A549 (cell line): ENCODE results near the gene TMEM167B. TPM values are rescaled to one million over a fixed set of nuclear protein-coding genes. Genes with fewer than 3 reads are reported as not detected.

ENCODE experiments used
- ATAC-seq, 2 experiments: fragments of 200-7000 bp in 1 of 2; fragments of >200 bp in 1 of 2; cut with Nextera tagmentation in 1 of 2; cut with Tn5 transposase in 1 of 2; 3 replicates each; pipeline versions ENCODE4 v1.8.0 to v1.9.1; 2018 to 2020; ENCODE audit warnings: mild to moderate bottlenecking in 1 of 2, moderate library complexity in 1 of 2
- CTCF ChIA-PET: fragments of 300-600 bp; sonication (Branson Sonifier 250); formaldehyde crosslinking; extraction: SDS; loops from one replicate; lab custom pipeline; 2021; ENCODE audit warnings: antibody characterized with exemption, inconsistent platforms; lab: Yijun Ruan, JAX
- POLR2A ChIA-PET: fragments of 350-600 bp; formaldehyde crosslinking; extraction: SDS; loops from one replicate; lab custom pipeline; 2021; ENCODE audit warnings: antibody characterized with exemption, inconsistent platforms; lab: Yijun Ruan, JAX
- DNase-seq, 2 experiments: peaks; one replicate each; pipeline versions ENCODE4 v3.0.0 to v3.0.0-alpha.2; 2011 to 2016; ENCODE audit warnings: low read depth in 1 of 2, low spot score in 1 of 2
- FAIRE-seq: peaks from 2 replicates; lab custom pipeline; 2011; peaks lifted over from hg19 to GRCh38; lab: Jason Lieb, UNC
- H3K27ac ChIP-seq, 2 experiments: fragments of >200 bp; sonication (Bioruptor Twin); formaldehyde crosslinking; 3 replicates each; pipeline ENCODE4 v1.5.1; 2016 to 2017
- H3K4me1 ChIP-seq: fragments of >200 bp; sonication (Bioruptor Twin); formaldehyde crosslinking; 3 replicates; pipeline ENCODE4 v1.6.1; 2016
- H3K4me2 ChIP-seq: fragments of >200 bp; sonication (Bioruptor Twin); formaldehyde crosslinking; 3 replicates; pipeline ENCODE4 v1.6.1; 2016
- H3K4me3 ChIP-seq: fragments of >200 bp; sonication (Bioruptor Twin); formaldehyde crosslinking; 3 replicates; pipeline ENCODE4 v1.5.1; 2016
- H3K9me3 ChIP-seq: fragments of >200 bp; sonication (Bioruptor Twin); formaldehyde crosslinking; 3 replicates; pipeline ENCODE4 v1.6.1; 2016
- BHLHE40 ChIP-seq: IDR thresholded peaks from 2 replicates; pipeline ENCODE4 v1.6.1; 2012; ENCODE audit warnings: low read depth, low read length, inconsistent platforms
- CEBPB ChIP-seq, 2 experiments: fragments of >200 bp in 1 of 2; sonication (Bioruptor Twin) in 1 of 2; formaldehyde crosslinking in 1 of 2; IDR thresholded peaks; 2 replicates each; pipeline ENCODE4 v1.6.1; 2012 to 2016
- FOSL2 ChIP-seq, 2 experiments: fragments of 450-650 bp in 1 of 2; fragments of >200 bp in 1 of 2; sonication (Bioruptor Twin) in 1 of 2; formaldehyde crosslinking; IDR thresholded peaks; 2 replicates each; pipeline versions ENCODE4 v1.5.0 to v1.6.1; 2016 to 2020; ENCODE audit warnings: mild to moderate bottlenecking in 1 of 2, moderate library complexity in 1 of 2
- HEYL ChIP-seq: fragments of 250-450 bp; sonication (Bioruptor Pico); IDR thresholded peaks from 2 replicates; pipeline ENCODE4 v1.8.0; 2021; ENCODE audit warnings: mild to moderate bottlenecking, moderate library complexity
- HOXA7 ChIP-seq: fragments of 250-450 bp; sonication (Bioruptor Pico); IDR thresholded peaks from 2 replicates; pipeline ENCODE4 v1.5.0; 2020; ENCODE audit warnings: mild to moderate bottlenecking, moderate library complexity
- HOXB13 ChIP-seq: fragments of 250-450 bp; sonication (Bioruptor Pico); IDR thresholded peaks from 2 replicates; pipeline ENCODE4 v1.5.0; 2020; ENCODE audit warnings: low read depth, mild to moderate bottlenecking, moderate library complexity
- JUN ChIP-seq, 2 experiments: fragments of >200 bp; sonication (Bioruptor Twin); formaldehyde crosslinking; IDR thresholded peaks; 2 replicates in 1 of 2; 3 replicates in 1 of 2; pipeline ENCODE4 v1.6.1; 2016 to 2017
- KDM5A ChIP-seq: fragments of 200-600 bp; sonication (generic); IDR thresholded peaks from 2 replicates; pipeline ENCODE4 v1.6.1; 2016; ENCODE audit warnings: antibody characterized with exemption, mild to moderate bottlenecking
- MAZ ChIP-seq: fragments of 150-350 bp; IDR thresholded peaks from 2 replicates; pipeline ENCODE4 v1.6.1; 2014; ENCODE audit warnings: antibody characterized with exemption, low read depth, low read length, borderline replicate concordance
- MYC ChIP-seq: IDR thresholded peaks from 2 replicates; pipeline ENCODE4 v1.6.1; 2012; ENCODE audit warnings: mild to moderate bottlenecking, inconsistent platforms, low read length, improper control_type of control experiment, borderline replicate concordance
- PHF8 ChIP-seq: fragments of 200-600 bp; sonication (generic); IDR thresholded peaks from 2 replicates; pipeline ENCODE4 v1.6.1; 2016; ENCODE audit warnings: low read depth, mild to moderate bottlenecking, antibody characterized with exemption, moderate library complexity, borderline replicate concordance
- POLR2A ChIP-seq: IDR thresholded peaks from 2 replicates; pipeline ENCODE4 v1.6.1; 2012; ENCODE audit warnings: mild to moderate bottlenecking, low read length
- POLR2AphosphoS2 ChIP-seq: conservative IDR thresholded peaks from 2 replicates; pipeline ENCODE4 v1.6.1; 2012; ENCODE audit warnings: low read length, improper control_type of control experiment, inconsistent platforms
- RAD21 ChIP-seq, 2 experiments: fragments of >200 bp in 1 of 2; sonication (Bioruptor Twin) in 1 of 2; formaldehyde crosslinking in 1 of 2; IDR thresholded peaks in 1 of 2; conservative IDR thresholded peaks in 1 of 2; 2 replicates in 1 of 2; 3 replicates in 1 of 2; pipeline ENCODE4 v1.6.1; 2012 to 2018; ENCODE audit warnings: inconsistent platforms in 1 of 2
- RARB ChIP-seq: fragments of 250-450 bp; sonication (Bioruptor Pico); IDR thresholded peaks from 2 replicates; pipeline ENCODE4 v1.8.0; 2021; ENCODE audit warnings: mild to moderate bottlenecking, moderate library complexity
- RNF2 ChIP-seq: fragments of 200-600 bp; sonication (generic); IDR thresholded peaks from 2 replicates; pipeline ENCODE4 v1.6.1; 2016; ENCODE audit warnings: low read depth, mild to moderate bottlenecking, antibody characterized with exemption, moderate library complexity, borderline replicate concordance
- SMC3 ChIP-seq: fragments of >200 bp; sonication (Bioruptor Twin); formaldehyde crosslinking; IDR thresholded peaks from 3 replicates; pipeline ENCODE4 v1.6.1; 2018; ENCODE audit warnings: inconsistent platforms
- TFCP2L1 ChIP-seq: fragments of 250-450 bp; sonication (Bioruptor Pico); IDR thresholded peaks from 2 replicates; pipeline ENCODE4 v1.5.0; 2021; ENCODE audit warnings: mild to moderate bottlenecking
- ZFP36 ChIP-seq: fragments of 450-650 bp; IDR thresholded peaks from 2 replicates; pipeline ENCODE4 v1.6.1; 2014; ENCODE audit warnings: borderline replicate concordance; ENCODE audit not compliant: partially characterized antibody
- ZNF302 ChIP-seq: fragments of 250-450 bp; sonication (Bioruptor Pico); IDR thresholded peaks from 2 replicates; pipeline ENCODE4 v1.9.0; 2021; ENCODE audit warnings: inconsistent platforms, mild to moderate bottlenecking, moderate library complexity
- WGBS: methylation state at CpG from one replicate; pipeline ENCODE4 v1.1.6; 2017; ENCODE audit errors: missing lambda C conversion rate; 5-methylcytosine and 5-hydroxymethylcytosine counted together
- polyA plus RNA-seq, 4 experiments: library from polyadenylated mRNA; depleted of rRNA in 3 of 4; stranded (reverse); fragments of >200 nt; fragmentation: RNase III in 1 of 4; extraction: RNeasy Plus Mini Kit Qiagen cat#74134 plus additional on column Dnase treatment in 1 of 4; gene quantifications; 2 replicates in 3 of 4; 3 replicates in 1 of 4; pipeline ENCODE4 v1.2.3, GENCODE V29; 2011 to 2017
- TF ChIP-seq, protein P1 (sequence below): fragments of 250-450 bp; sonication (Bioruptor Pico); IDR thresholded peaks from 2 replicates; pipeline ENCODE4 v1.5.0; 2020; ENCODE audit warnings: low read depth, mild to moderate bottlenecking, moderate library complexity
- TF ChIP-seq, protein P2 (sequence below): fragments of 250-450 bp; sonication (Bioruptor Pico); IDR thresholded peaks from 2 replicates; pipeline ENCODE4 v1.5.0; 2021; ENCODE audit warnings: mild to moderate bottlenecking, moderate library complexity, borderline replicate concordance
- TF ChIP-seq, protein P3 (sequence below): IDR thresholded peaks from 2 replicates; pipeline ENCODE4 v1.6.1; 2012
- TF ChIP-seq, protein P4 (sequence below): fragments of >200 bp; sonication (Bioruptor Twin); formaldehyde crosslinking; IDR thresholded peaks from 3 replicates; pipeline ENCODE4 v1.5.1; 2016
- TF ChIP-seq, protein P5 (sequence below): IDR thresholded peaks from 2 replicates; pipeline ENCODE4 v1.6.1; 2012; ENCODE audit warnings: low read depth, borderline replicate concordance
- TF ChIP-seq, protein P6 (sequence below): IDR thresholded peaks from 2 replicates; pipeline ENCODE4 v1.6.1; 2012

TMEM167B gene
- polyA plus RNA-seq, 2 of the 4 experiments (the other 2 are of a cell fraction): 9.7 to 10.9 TPM

DNA sequence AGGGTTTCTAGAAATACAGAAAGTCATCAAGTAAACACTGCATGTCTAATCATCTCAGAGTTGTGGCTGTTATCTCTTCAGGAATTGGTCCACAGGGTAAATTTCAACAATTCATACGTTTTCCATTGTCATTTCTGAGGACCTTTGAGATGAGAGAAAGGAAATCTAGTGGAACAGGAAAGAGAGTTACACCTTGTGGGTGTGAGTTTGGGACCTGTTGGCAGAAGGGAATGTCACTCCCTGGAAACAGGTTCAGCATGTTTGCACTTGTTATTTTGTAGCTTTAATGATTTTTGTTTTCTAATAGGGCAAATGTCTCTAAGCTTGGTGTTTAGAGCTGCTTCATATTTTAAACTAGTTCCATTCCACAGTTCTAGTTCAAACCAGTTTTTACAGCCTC lies 5.6 kb downstream of the TMEM167B start:
- Histone ChIP-seq H3K4me2 (no peak overlapping the region), H3K4me1 (peaks cover 15% of the 10 kb centered on the region), H3K4me3 (no peak overlapping the region), H3K9me3 (no peaks in the 10 kb centered on the region), H3K27ac (no peak overlapping the region)
- ATAC-seq (no peak), DNase-seq (no peak), FAIRE-seq (no peak)
- TF ChIP-seq POLR2AphosphoS2: no peak
- TF ChIP-seq HOXB13: no peak
- TF ChIP-seq FOSL2 (IDR thresholded peaks at IDR 0.05): no peak
- TF ChIP-seq FOSL2 (CRISPR knock-in tag; IDR thresholded peaks at IDR 0.05): no peak
- no peak for TF ChIP-seq RNF2
- TF ChIP-seq, protein P1, sequence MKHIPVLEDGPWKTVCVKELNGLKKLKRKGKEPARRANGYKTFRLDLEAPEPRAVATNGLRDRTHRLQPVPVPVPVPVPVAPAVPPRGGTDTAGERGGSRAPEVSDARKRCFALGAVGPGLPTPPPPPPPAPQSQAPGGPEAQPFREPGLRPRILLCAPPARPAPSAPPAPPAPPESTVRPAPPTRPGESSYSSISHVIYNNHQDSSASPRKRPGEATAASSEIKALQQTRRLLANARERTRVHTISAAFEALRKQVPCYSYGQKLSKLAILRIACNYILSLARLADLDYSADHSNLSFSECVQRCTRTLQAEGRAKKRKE: no peak
- no peak for TF ChIP-seq KDM5A
- no peak for TF ChIP-seq ZFP36
- no peak for TF ChIP-seq RARB (CRISPR knock-in tag)
- ChIA-PET POLR2A (no interaction called here), CTCF (interaction anchor here (1.0 to 1.7 kb wide), 3 partner anchors 9 to 16 kb away, joined by 3 to 6 read pairs (median 3); a partner anchor contains a TSS)
- WGBS: 52% methylated on average over 1 of the region's 1 CpG

DNA sequence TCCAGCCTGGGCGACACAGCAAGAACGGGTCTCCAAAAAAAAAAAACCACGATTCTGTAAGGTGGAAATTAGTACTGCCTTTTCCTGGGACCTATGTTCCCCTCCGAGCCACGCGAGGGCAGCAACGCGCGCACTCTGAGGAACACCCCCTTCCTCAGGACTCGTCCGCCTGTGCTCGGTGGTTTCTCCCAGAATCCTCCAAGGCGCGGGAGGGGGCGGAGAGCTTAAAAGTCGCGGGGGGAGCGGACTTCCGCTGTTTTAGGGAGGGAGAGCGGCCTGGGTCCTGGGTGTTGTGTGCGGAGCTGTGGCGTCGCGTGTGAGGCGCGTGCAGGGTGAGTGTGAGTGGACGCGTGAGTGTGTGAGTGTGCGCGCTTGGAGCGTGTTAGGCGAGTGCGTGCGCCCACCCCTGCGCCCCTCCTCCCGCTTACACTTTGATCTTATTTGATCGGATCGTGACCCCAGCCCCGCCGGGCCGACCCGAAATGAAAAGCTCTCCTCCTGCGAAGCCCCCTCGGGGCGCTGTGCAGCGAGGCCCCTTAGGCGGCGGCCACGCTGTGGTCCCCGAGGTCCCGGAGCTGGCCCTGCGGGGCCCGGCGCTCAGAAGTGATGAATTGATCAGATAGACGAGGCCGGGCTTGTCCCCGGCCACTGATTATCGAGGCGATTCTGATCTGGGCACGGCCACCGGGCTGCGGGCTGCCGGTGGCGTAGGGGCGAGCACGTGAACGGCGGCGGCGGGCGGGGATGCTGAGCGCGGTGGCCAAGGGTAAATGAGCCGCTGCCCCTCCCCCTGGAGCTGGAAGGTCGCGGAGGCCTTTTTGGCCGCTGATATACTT lies 9.6 kb downstream of the TMEM167B start:
- DNase-seq: peak; percentile 80 to 97
- ATAC-seq: peak; percentile 97 to 98
- Histone ChIP-seq H3K4me1 (peaks cover 9% of the 10 kb centered on the region), H3K4me2 (peak overlapping the region; percentile 76), H3K27ac (peak overlapping the region; percentile 93 to 94), H3K9me3 (no peaks in the 10 kb centered on the region), H3K4me3 (peak overlapping the region; percentile 93)
- 2% methylated on average over 60 of the region's 77 CpGs for WGBS
- ChIA-PET POLR2A (interaction anchor here (0.5 to 2.5 kb wide), 19 partner anchors 8 to 365 kb away, joined by 3 to 51 read pairs (median 5); partner anchors contain the start of genes CLCC1, SARS1, TAF13 and TMEM167B), CTCF (interaction anchor here (0.6 to 3.9 kb wide), 36 partner anchors 9 to 446 kb away, joined by 3 to 50 read pairs (median 4); partner anchors contain the start of genes TAF13 and TMEM167B)
- FAIRE-seq: no peak
- TF ChIP-seq PHF8: peak; percentile 78
- TF ChIP-seq RARB (CRISPR knock-in tag): 0 out of 2 replicates have a peak, but pooled peaks have one; percentile 36
- TF ChIP-seq, protein P2, sequence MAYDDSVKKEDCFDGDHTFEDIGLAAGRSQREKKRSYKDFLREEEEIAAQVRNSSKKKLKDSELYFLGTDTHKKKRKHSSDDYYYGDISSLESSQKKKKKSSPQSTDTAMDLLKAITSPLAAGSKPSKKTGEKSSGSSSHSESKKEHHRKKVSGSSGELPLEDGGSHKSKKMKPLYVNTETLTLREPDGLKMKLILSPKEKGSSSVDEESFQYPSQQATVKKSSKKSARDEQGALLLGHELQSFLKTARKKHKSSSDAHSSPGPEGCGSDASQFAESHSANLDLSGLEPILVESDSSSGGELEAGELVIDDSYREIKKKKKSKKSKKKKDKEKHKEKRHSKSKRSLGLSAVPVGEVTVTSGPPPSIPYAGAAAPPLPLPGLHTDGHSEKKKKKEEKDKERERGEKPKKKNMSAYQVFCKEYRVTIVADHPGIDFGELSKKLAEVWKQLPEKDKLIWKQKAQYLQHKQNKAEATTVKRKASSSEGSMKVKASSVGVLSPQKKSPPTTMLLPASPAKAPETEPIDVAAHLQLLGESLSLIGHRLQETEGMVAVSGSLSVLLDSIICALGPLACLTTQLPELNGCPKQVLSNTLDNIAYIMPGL (CRISPR knock-in tag): no peak
- TF ChIP-seq POLR2A: peak; percentile 98
- TF ChIP-seq, protein P3, sequence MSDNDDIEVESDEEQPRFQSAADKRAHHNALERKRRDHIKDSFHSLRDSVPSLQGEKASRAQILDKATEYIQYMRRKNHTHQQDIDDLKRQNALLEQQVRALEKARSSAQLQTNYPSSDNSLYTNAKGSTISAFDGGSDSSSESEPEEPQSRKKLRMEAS: peak; percentile 96
- 0 out of 2 replicates have a peak, but pooled peaks have one; percentile 27 for TF ChIP-seq MAZ
- TF ChIP-seq TFCP2L1 (CRISPR knock-in tag): 0 out of 2 replicates have a peak, but pooled peaks have one; percentile 48
- no peak for TF ChIP-seq CEBPB (IDR thresholded peaks at IDR 0.05)
- no peak for TF ChIP-seq HEYL
- TF ChIP-seq KDM5A: peak; percentile 23; the same call in 1 of the 2 replicates
- TF ChIP-seq, protein P4, sequence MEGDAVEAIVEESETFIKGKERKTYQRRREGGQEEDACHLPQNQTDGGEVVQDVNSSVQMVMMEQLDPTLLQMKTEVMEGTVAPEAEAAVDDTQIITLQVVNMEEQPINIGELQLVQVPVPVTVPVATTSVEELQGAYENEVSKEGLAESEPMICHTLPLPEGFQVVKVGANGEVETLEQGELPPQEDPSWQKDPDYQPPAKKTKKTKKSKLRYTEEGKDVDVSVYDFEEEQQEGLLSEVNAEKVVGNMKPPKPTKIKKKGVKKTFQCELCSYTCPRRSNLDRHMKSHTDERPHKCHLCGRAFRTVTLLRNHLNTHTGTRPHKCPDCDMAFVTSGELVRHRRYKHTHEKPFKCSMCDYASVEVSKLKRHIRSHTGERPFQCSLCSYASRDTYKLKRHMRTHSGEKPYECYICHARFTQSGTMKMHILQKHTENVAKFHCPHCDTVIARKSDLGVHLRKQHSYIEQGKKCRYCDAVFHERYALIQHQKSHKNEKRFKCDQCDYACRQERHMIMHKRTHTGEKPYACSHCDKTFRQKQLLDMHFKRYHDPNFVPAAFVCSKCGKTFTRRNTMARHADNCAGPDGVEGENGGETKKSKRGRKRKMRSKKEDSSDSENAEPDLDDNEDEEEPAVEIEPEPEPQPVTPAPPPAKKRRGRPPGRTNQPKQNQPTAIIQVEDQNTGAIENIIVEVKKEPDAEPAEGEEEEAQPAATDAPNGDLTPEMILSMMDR: peak; percentile 62
- TF ChIP-seq HOXA7 (CRISPR knock-in tag): no peak
- peak; percentile 89 for TF ChIP-seq MYC
- TF ChIP-seq HOXB13: no peak
- peak; percentile 74 for TF ChIP-seq SMC3
- TF ChIP-seq, protein P1: peak; percentile 33; the same call in 1 of the 2 replicates
- TF ChIP-seq, protein P5, sequence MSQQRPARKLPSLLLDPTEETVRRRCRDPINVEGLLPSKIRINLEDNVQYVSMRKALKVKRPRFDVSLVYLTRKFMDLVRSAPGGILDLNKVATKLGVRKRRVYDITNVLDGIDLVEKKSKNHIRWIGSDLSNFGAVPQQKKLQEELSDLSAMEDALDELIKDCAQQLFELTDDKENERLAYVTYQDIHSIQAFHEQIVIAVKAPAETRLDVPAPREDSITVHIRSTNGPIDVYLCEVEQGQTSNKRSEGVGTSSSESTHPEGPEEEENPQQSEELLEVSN: peak; percentile 93
- TF ChIP-seq ZNF302 (CRISPR knock-in tag): no peak
- peak; percentile 52 for TF ChIP-seq BHLHE40
- TF ChIP-seq JUN (IDR thresholded peaks at IDR 0.05): peak; percentile 80 to 93
- TF ChIP-seq, protein P6, sequence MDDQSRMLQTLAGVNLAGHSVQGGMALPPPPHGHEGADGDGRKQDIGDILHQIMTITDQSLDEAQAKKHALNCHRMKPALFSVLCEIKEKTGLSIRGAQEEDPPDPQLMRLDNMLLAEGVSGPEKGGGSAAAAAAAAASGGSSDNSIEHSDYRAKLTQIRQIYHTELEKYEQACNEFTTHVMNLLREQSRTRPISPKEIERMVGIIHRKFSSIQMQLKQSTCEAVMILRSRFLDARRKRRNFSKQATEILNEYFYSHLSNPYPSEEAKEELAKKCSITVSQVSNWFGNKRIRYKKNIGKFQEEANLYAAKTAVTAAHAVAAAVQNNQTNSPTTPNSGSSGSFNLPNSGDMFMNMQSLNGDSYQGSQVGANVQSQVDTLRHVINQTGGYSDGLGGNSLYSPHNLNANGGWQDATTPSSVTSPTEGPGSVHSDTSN: peak; percentile 69; the same call in 1 of the 2 replicates
- TF ChIP-seq RAD21 (conservative IDR thresholded peaks at IDR 0.05 in 1 of 2, IDR thresholded peaks at IDR 0.05 in 1 of 2): peak; percentile 36 to 53; a peak in 4 of 5 replicates
- TF ChIP-seq POLR2AphosphoS2: no peak
- TF ChIP-seq RNF2: no peak
